Neural cell (in vitro differentiated cells): Measurements from ENCODE around the gene TEDC2. TPM values are rescaled to one million over a fixed set of nuclear protein-coding genes. Genes with fewer than 3 reads are reported as not detected.

Experiments used
- H2AFZ ChIP-seq: fragments of 200-600, 300-800 bp; sonication (generic), shearing (Covaris generic); 2 replicates; pipeline ENCODE4 v1.6.0; 2014; ENCODE audit warnings: low read depth, mild to moderate bottlenecking, antibody characterized with exemption, low read length, moderate library complexity
- H3F3A ChIP-seq: fragments of 200-600 bp; shearing (Covaris generic); 2 replicates; pipeline ENCODE4 v1.6.1; 2016; ENCODE audit warnings: mild to moderate bottlenecking, moderate library complexity, mixed read lengths, antibody characterized with exemption, low read length; ENCODE audit not compliant: insufficient read depth, poor library complexity, severe bottlenecking
- H3K27ac ChIP-seq: fragments of 200-600, 300-800 bp; sonication (generic), shearing (Covaris generic); 2 replicates; pipeline ENCODE4 v1.5.1; 2014; ENCODE audit warnings: mild to moderate bottlenecking, low read length, moderate library complexity
- H3K27me3 ChIP-seq: fragments of 300-800, 200-600 bp; sonication (generic), shearing (Covaris generic); 2 replicates; pipeline ENCODE4 v1.6.0; 2014; ENCODE audit warnings: mild to moderate bottlenecking, low read depth, low read length, moderate library complexity; ENCODE audit not compliant: insufficient read depth
- H3K36me3 ChIP-seq: fragments of 300-800, 200-600 bp; sonication (generic), shearing (Covaris generic); 2 replicates; pipeline ENCODE4 v1.5.1; 2014; ENCODE audit warnings: mild to moderate bottlenecking, antibody characterized with exemption, low read length, moderate library complexity; ENCODE audit not compliant: insufficient read depth
- H3K4me2 ChIP-seq: fragments of 300-800, 200-600 bp; sonication (generic), shearing (Covaris generic); 2 replicates; pipeline ENCODE4 v1.6.0; 2014; ENCODE audit warnings: mild to moderate bottlenecking, low read length
- H3K4me3 ChIP-seq: fragments of 300-800, 200-600 bp; sonication (generic), shearing (Covaris generic); 2 replicates; pipeline ENCODE4 v1.5.1; 2014; ENCODE audit warnings: mild to moderate bottlenecking, low read length, moderate library complexity
- H3K79me2 ChIP-seq: fragments of 200-600 bp; shearing (Covaris generic); replicated peaks from 2 replicates; pipeline ENCODE4 v1.6.0; 2014; ENCODE audit warnings: mild to moderate bottlenecking, low read length, moderate library complexity; ENCODE audit not compliant: insufficient read depth
- H3K9ac ChIP-seq: fragments of 300-800, 200-600 bp; sonication (generic), shearing (Covaris generic); 2 replicates; pipeline ENCODE4 v1.6.1; 2016; ENCODE audit warnings: mild to moderate bottlenecking, low read length, mixed read lengths
- H3K9me2 ChIP-seq: fragments of 200-600 bp; shearing (Covaris generic); 2 replicates; pipeline ENCODE4 v1.6.1; 2016; ENCODE audit warnings: mild to moderate bottlenecking, low read length, mixed read lengths; ENCODE audit not compliant: insufficient read depth
- H3K9me3 ChIP-seq: fragments of 200-600, 300-800 bp; sonication (generic), shearing (Covaris generic); 2 replicates; pipeline ENCODE4 v1.6.1; 2016; ENCODE audit warnings: mild to moderate bottlenecking, mixed run types, low read length, moderate library complexity, mixed read lengths
- H4K20me1 ChIP-seq: fragments of 200-600 bp; shearing (Covaris generic); 2 replicates; pipeline ENCODE4 v1.6.1; 2016; ENCODE audit warnings: mild to moderate bottlenecking, mixed run types; ENCODE audit not compliant: insufficient read depth
- CTCF ChIP-seq: fragments of 450-650 bp; IDR thresholded peaks from 2 replicates; pipeline ENCODE4 v1.5.1; 2014; ENCODE audit warnings: antibody characterized with exemption, mild to moderate bottlenecking, moderate library complexity; ENCODE audit not compliant: poor library complexity, severe bottlenecking
- EP300 ChIP-seq: fragments of 450-650 bp; conservative IDR thresholded peaks from 2 replicates; pipeline ENCODE4 v1.6.1; 2014; ENCODE audit warnings: antibody characterized with exemption, mild to moderate bottlenecking, moderate library complexity; ENCODE audit not compliant: poor library complexity, severe bottlenecking
- EZH2 ChIP-seq: fragments of 200-600, 300-800 bp; shearing (Covaris generic), sonication (generic); IDR thresholded peaks from 2 replicates; pipeline ENCODE4 v1.6.1; 2014; ENCODE audit warnings: antibody characterized with exemption, low read length, borderline replicate concordance, mild to moderate bottlenecking; ENCODE audit not compliant: insufficient read depth, poor library complexity, severe bottlenecking
- MXI1 ChIP-seq: fragments of 450-650 bp; conservative IDR thresholded peaks from 2 replicates; pipeline ENCODE4 v1.6.1; 2014; ENCODE audit warnings: antibody characterized with exemption, mild to moderate bottlenecking; ENCODE audit not compliant: poor library complexity, severe bottlenecking
- POLR2AphosphoS5 ChIP-seq: IDR thresholded peaks from 2 replicates; pipeline ENCODE4 v1.6.1; 2012
- RAD21 ChIP-seq: fragments of 450-650 bp; conservative IDR thresholded peaks from 2 replicates; pipeline ENCODE4 v1.6.1; 2014; ENCODE audit warnings: antibody characterized with exemption, mild to moderate bottlenecking, moderate library complexity
- REST ChIP-seq: IDR thresholded peaks from 2 replicates; pipeline ENCODE4 v1.6.1; 2012; ENCODE audit warnings: borderline replicate concordance
- SMC3 ChIP-seq: fragments of 450-650 bp; conservative IDR thresholded peaks from 2 replicates; pipeline ENCODE4 v1.6.1; 2014; ENCODE audit warnings: antibody characterized with exemption, mild to moderate bottlenecking, moderate library complexity; ENCODE audit not compliant: poor library complexity
- TAF1 ChIP-seq: IDR thresholded peaks from 2 replicates; pipeline ENCODE4 v1.6.1; 2012; ENCODE audit warnings: low read depth
- polyA plus RNA-seq: library from polyadenylated mRNA; depleted of rRNA; stranded (reverse); fragments of >200 nt; gene quantifications from 2 replicates; pipeline ENCODE4 v1.2.3, GENCODE V29; 2014

Gene TEDC2
- polyA plus RNA-seq, 1 donor from 2014 or later, result 31.5 TPM

- Histone ChIP-seq H3K4me3 (no peak overlapping the region), H3K9me3 (no peaks in the 10 kb centered on the region), H3K4me2 (no peak overlapping the region)
Observed at GRCh38 chr16:2469399-2470233, 9.7 kb downstream of the TEDC2 start.

GRCh38 chr16:2470234-2470601 is 10.3 kb downstream of the TEDC2 start:
- Histone ChIP-seq H2AFZ (no peak overlapping the region), H3F3A (no peaks in the 10 kb centered on the region), H3K27ac (no peak overlapping the region), H3K27me3 (peaks cover 6% of the 10 kb centered on the region), H3K4me2 (no peak overlapping the region), H3K4me3 (no peak overlapping the region), H3K36me3 (no peaks in the 10 kb centered on the region), H3K9me2 (no peaks in the 10 kb centered on the region), H3K9ac (no peak overlapping the region), H3K9me3 (no peaks in the 10 kb centered on the region), H3K79me2 (no peaks in the 10 kb centered on the region), H4K20me1 (no peaks in the 10 kb centered on the region)
- TF ChIP-seq RAD21, result no peak
- no peak for TF ChIP-seq CTCF
- no peak for TF ChIP-seq EP300
- no peak for TF ChIP-seq TAF1
- no peak for TF ChIP-seq POLR2AphosphoS5
- no peak for TF ChIP-seq REST

More at GRCh38 chr16:2469399-2470233, 9.7 kb downstream of the TEDC2 start:
- H3K27ac ChIP-seq, result no peak overlapping the region
- no peak overlapping the region for H3K9ac ChIP-seq
- H3K9me2 ChIP-seq, result no peaks in the 10 kb centered on the region
- H4K20me1 ChIP-seq, result no peaks in the 10 kb centered on the region
- no peak overlapping the region for H2AFZ ChIP-seq
- no peaks in the 10 kb centered on the region for H3K36me3 ChIP-seq
- no peak for TF ChIP-seq SMC3
- TF ChIP-seq MXI1, result no peak
- TF ChIP-seq POLR2AphosphoS5, result no peak
- no peak for TF ChIP-seq CTCF
- no peak for TF ChIP-seq RAD21
- TF ChIP-seq TAF1, result no peak
- TF ChIP-seq REST, result no peak
- TF ChIP-seq EP300, result no peak
- TF ChIP-seq EZH2, result no peak
- H3K27me3 ChIP-seq, result peaks cover 6% of the 10 kb centered on the region
- H3F3A ChIP-seq, result no peaks in the 10 kb centered on the region
- no peaks in the 10 kb centered on the region for H3K79me2 ChIP-seq
